Activated T-helper 17 cell treated with anti-CD3 and anti-CD28 coated beads, Interleukin-2, amount 50 U/mL, for 72 hours (primary cell): ENCODE data around the gene CDC14B. TPM values are rescaled to one million over a fixed set of nuclear protein-coding genes. Genes with fewer than 3 reads are reported as not detected.

ENCODE experiments used
- ATAC-seq: fragments of 150-1000 bp; cut with Tn5 transposase; replicated peaks from 2 replicates; pipeline ENCODE4 v1.10.0; 2021; ENCODE audit warnings: mild to moderate bottlenecking, moderate library complexity
- H3K27ac Mint-ChIP-seq: one replicate; pipeline ENCODE4 v1.8.0; 2022; ENCODE audit warnings: mixed read lengths
- H3K27me3 Mint-ChIP-seq: one replicate; pipeline ENCODE4 v1.8.0; 2022; ENCODE audit warnings: mixed read lengths
- H3K36me3 Mint-ChIP-seq: one replicate; pipeline ENCODE4 v1.8.0; 2022; ENCODE audit warnings: low read depth, mild to moderate bottlenecking, mixed read lengths
- H3K4me1 Mint-ChIP-seq: one replicate; pipeline ENCODE4 v1.8.0; 2022; ENCODE audit warnings: mixed read lengths
- H3K4me3 Mint-ChIP-seq: one replicate; pipeline ENCODE4 v1.8.0; 2022; ENCODE audit warnings: mild to moderate bottlenecking, mixed read lengths
- H3K9me3 Mint-ChIP-seq: one replicate; pipeline ENCODE4 v1.8.0; 2022; ENCODE audit warnings: mixed read lengths
- total RNA-seq, 2 donors: library from RNA; stranded (reverse); gene quantifications; one replicate each; pipeline ENCODE4 v1.2.3, GENCODE V29; 2022

Gene CDC14B
- total RNA-seq, 2 donors from 2014 or later = 2.4 to 6.5 TPM

- Mint-ChIP-seq H3K36me3 (peaks cover 57% of the 10 kb centered on the region), H3K9me3 (no peaks in the 10 kb centered on the region), H3K27me3 (no peaks in the 10 kb centered on the region), H3K4me3 (peak overlapping the region; percentile 58), H3K27ac (peak overlapping the region; percentile 75), H3K4me1 (peaks cover 9% of the 10 kb centered on the region)
- peak; percentile 96 for ATAC-seq
These were observed 128.4 kb downstream of the CDC14B start for GRCh38 chr9:96491079-96491879.

- peaks cover 64% of the 10 kb centered on the region for H3K36me3 Mint-ChIP-seq
- H3K9me3 Mint-ChIP-seq = no peaks in the 10 kb centered on the region
- H3K27me3 Mint-ChIP-seq = no peaks in the 10 kb centered on the region
- peaks cover 12% of the 10 kb centered on the region for H3K4me1 Mint-ChIP-seq
- H3K4me3 Mint-ChIP-seq = no peak overlapping the region
- H3K27ac Mint-ChIP-seq = no peak overlapping the region
- ATAC-seq = no peak
These were observed 129.0 kb downstream of the CDC14B start for GRCh38 chr9:96490534-96491078.

GRCh38 chr9:96489482-96489979 is 130.1 kb downstream of the CDC14B start:
- Mint-ChIP-seq H3K9me3 (no peaks in the 10 kb centered on the region), H3K27ac (no peak overlapping the region), H3K4me1 (peaks cover 16% of the 10 kb centered on the region), H3K27me3 (no peaks in the 10 kb centered on the region), H3K4me3 (no peak overlapping the region), H3K36me3 (peaks cover 75% of the 10 kb centered on the region)
- no peak for ATAC-seq

- Mint-ChIP-seq H3K27me3 (no peaks in the 10 kb centered on the region), H3K9me3 (no peaks in the 10 kb centered on the region), H3K4me3 (no peak overlapping the region), H3K4me1 (peaks cover 23% of the 10 kb centered on the region), H3K36me3 (peaks cover 90% of the 10 kb centered on the region), H3K27ac (no peak overlapping the region)
- ATAC-seq = no peak
These were observed 131.7 kb downstream of the CDC14B start for GRCh38 chr9:96487949-96488348.

- Mint-ChIP-seq H3K4me3 (no peak overlapping the region), H3K27me3 (no peaks in the 10 kb centered on the region), H3K4me1 (peaks cover 31% of the 10 kb centered on the region), H3K36me3 (peaks cover 99% of the 10 kb centered on the region), H3K9me3 (no peaks in the 10 kb centered on the region), H3K27ac (no peak overlapping the region)
- ATAC-seq = no peak
These were observed 132.6 kb downstream of the CDC14B start for GRCh38 chr9:96487029-96487396.

- no peak for ATAC-seq
- H3K4me1 Mint-ChIP-seq = peaks cover 26% of the 10 kb centered on the region
- H3K27ac Mint-ChIP-seq = no peak overlapping the region
- H3K36me3 Mint-ChIP-seq = peaks cover 95% of the 10 kb centered on the region
- no peaks in the 10 kb centered on the region for H3K9me3 Mint-ChIP-seq
- H3K4me3 Mint-ChIP-seq = no peak overlapping the region
- no peaks in the 10 kb centered on the region for H3K27me3 Mint-ChIP-seq
These were observed 133.1 kb downstream of the CDC14B start for GRCh38 chr9:96486386-96487028.

- no peak for ATAC-seq
- Mint-ChIP-seq H3K4me3 (peak overlapping the region; percentile 59), H3K36me3 (peaks cover 83% of the 10 kb centered on the region), H3K4me1 (peaks cover 23% of the 10 kb centered on the region), H3K27me3 (no peaks in the 10 kb centered on the region), H3K9me3 (no peaks in the 10 kb centered on the region), H3K27ac (peak overlapping the region; percentile 73)
These were observed 134.4 kb downstream of the CDC14B start for GRCh38 chr9:96485280-96485679.

GRCh38 chr9:96484521-96484931 is 135.1 kb downstream of the CDC14B start:
- ATAC-seq = peak; percentile 95
- Mint-ChIP-seq H3K27ac (peak overlapping the region; percentile 55), H3K4me1 (peaks cover 28% of the 10 kb centered on the region), H3K9me3 (no peaks in the 10 kb centered on the region), H3K36me3 (peaks cover 75% of the 10 kb centered on the region), H3K27me3 (no peaks in the 10 kb centered on the region), H3K4me3 (peak overlapping the region; percentile 59)

- Mint-ChIP-seq H3K36me3 (peaks cover 71% of the 10 kb centered on the region), H3K9me3 (no peaks in the 10 kb centered on the region), H3K4me1 (peaks cover 30% of the 10 kb centered on the region), H3K27me3 (no peaks in the 10 kb centered on the region), H3K4me3 (peak overlapping the region; percentile 22), H3K27ac (peak overlapping the region; percentile 55)
- ATAC-seq = peak; percentile 5
These were observed 135.8 kb downstream of the CDC14B start for GRCh38 chr9:96483733-96484390.

GRCh38 chr9:96483197-96483596 is 136.4 kb downstream of the CDC14B start:
- H3K27me3 Mint-ChIP-seq = no peaks in the 10 kb centered on the region
- H3K9me3 Mint-ChIP-seq = no peaks in the 10 kb centered on the region
- peak overlapping the region; percentile 55 for H3K27ac Mint-ChIP-seq
- peak overlapping the region; percentile 22 for H3K4me3 Mint-ChIP-seq
- H3K4me1 Mint-ChIP-seq = peaks cover 37% of the 10 kb centered on the region
- ATAC-seq = no peak
- peaks cover 71% of the 10 kb centered on the region for H3K36me3 Mint-ChIP-seq

- ATAC-seq = no peak
- H3K27ac Mint-ChIP-seq = peak overlapping the region; percentile 26
These were observed 137.2 kb downstream of the CDC14B start for GRCh38 chr9:96482476-96482875.

GRCh38 chr9:96480736-96481135 is 138.9 kb downstream of the CDC14B start:
- Mint-ChIP-seq H3K27me3 (no peaks in the 10 kb centered on the region), H3K4me3 (no peak overlapping the region), H3K9me3 (no peaks in the 10 kb centered on the region), H3K4me1 (peaks cover 44% of the 10 kb centered on the region), H3K27ac (no peak overlapping the region), H3K36me3 (peaks cover 65% of the 10 kb centered on the region)
- no peak for ATAC-seq

More at GRCh38 chr9:96482476-96482875, 137.2 kb downstream of the CDC14B start:
- Mint-ChIP-seq H3K36me3 (peaks cover 71% of the 10 kb centered on the region), H3K9me3 (no peaks in the 10 kb centered on the region), H3K27me3 (no peaks in the 10 kb centered on the region), H3K4me3 (no peak overlapping the region), H3K4me1 (peaks cover 42% of the 10 kb centered on the region)

GRCh38 chr9:96478829-96479371 is 140.7 kb downstream of the CDC14B start:
- peak overlapping the region; percentile 97 for H3K27ac Mint-ChIP-seq
- peaks cover 35% of the 10 kb centered on the region for H3K4me1 Mint-ChIP-seq
- peaks cover 47% of the 10 kb centered on the region for H3K36me3 Mint-ChIP-seq
- no peaks in the 10 kb centered on the region for H3K9me3 Mint-ChIP-seq
- peak overlapping the region; percentile 76 for H3K4me3 Mint-ChIP-seq
- ATAC-seq = peak; percentile 80
- no peaks in the 10 kb centered on the region for H3K27me3 Mint-ChIP-seq

- Mint-ChIP-seq H3K36me3 (peaks cover 28% of the 10 kb centered on the region), H3K4me3 (peak overlapping the region; percentile 48), H3K27ac (peak overlapping the region; percentile 22), H3K9me3 (no peaks in the 10 kb centered on the region), H3K4me1 (peaks cover 24% of the 10 kb centered on the region), H3K27me3 (no peaks in the 10 kb centered on the region)
- peak; percentile 78 for ATAC-seq
These were observed 143.1 kb downstream of the CDC14B start for GRCh38 chr9:96476591-96476990.
